HG03354 (cell line): Measurements from ENCODE around the gene SCUBE2.
"Not testable (repeated sequence)": the region's sequence is repeated elsewhere in the genome, so short reads cannot be mapped to it uniquely, and the experiment has no call there.

Experiments used
- ATAC-seq: cut with Tn5 transposase; IDR thresholded peaks from one replicate; pipeline ENCODE4 v1.9.1; 2021; ENCODE audit warnings: mild to moderate bottlenecking; ENCODE audit not compliant: unreplicated experiment, poor library complexity, severe bottlenecking

SCUBE2 gene

DNA sequence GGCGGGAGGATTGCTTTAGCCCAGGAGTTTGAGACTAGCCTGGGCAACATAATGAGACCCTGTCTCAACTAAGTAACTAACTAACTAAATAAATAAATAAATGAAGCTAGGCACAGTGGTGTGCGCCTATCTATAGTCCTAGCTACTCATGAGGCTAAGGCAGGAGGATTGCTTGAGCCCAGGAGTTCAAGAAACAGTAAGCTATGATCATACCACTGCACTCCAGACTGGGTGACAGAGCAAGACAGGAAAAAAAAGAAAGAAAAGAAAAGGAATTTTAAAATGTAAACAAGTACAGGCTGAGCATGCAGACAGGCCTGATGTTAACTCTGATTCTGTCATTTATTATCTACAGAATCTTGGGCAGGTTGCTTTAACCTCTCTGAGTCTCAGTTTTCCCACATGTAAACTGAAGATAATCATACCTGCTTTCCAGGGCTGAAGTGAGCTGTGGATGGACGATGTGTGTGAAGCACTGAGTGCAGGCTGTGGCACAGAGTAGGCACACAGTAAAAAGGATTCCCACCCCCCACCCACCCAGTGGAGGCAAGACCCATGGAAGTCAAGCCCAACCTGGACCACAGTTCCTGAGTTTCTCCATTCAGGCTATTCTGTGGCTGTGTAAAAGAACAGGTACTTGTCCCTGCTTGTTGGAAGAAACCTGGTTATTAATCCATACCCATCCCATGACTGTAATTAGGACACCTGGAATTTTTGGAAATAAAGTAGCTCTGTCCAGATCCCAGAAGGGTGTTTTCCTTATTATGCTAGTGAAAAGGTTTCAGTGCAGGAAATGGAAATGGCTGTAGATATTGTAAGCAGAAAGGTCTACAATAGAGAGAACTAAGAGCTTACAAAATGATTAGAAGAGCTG lies 18.7 kb upstream of the SCUBE2 start:
- no peak for ATAC-seq

GRCh38 chr11:9104580-9104979 lies 13.2 kb upstream of the SCUBE2 start:
- no peak for ATAC-seq

DNA sequence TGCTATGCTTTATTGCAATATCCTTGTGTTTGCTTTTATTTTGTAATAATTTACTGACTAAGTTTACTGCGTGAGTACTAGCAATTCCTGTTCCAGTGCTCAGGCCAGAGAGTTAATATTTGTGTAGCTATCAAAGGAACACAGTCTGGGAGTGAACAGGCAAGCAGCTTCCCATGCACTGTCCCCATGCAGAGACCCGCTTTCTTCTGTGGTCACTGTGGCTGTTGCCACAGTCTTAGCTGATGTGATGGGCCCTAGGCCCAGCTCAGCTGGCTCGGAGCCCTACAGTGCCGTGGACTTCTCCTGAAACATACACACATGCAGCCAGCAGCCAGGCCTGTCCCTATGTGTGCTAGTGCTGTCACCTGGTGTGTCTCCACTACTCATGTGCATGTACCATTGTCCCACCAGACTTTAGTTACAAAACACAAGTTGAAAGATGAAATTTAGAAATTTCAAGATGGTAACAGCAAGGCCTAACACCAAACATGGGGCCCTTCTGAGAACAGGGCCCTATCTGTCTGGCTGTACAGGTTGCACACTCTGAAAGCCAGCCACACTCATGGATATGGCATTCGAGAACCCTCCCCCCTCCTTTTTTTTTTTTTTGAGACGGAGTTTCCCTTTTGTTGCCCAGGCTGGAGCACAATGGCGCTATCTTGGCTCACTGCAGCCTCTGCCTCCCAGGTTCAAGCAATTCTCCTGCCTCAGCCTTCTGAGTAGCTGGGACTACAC lies 12.3 kb upstream of the SCUBE2 start:
- ATAC-seq, result no peak

- no peak for ATAC-seq
Observed at GRCh38 chr11:9099617-9100016, 8.2 kb upstream of the SCUBE2 start.

- not testable (repeated sequence) for ATAC-seq
Observed at GRCh38 chr11:9098455-9098854, 7.1 kb upstream of the SCUBE2 start.

- ATAC-seq, result not testable (repeated sequence)
Observed at GRCh38 chr11:9097186-9097943, 6.0 kb upstream of the SCUBE2 start.

DNA sequence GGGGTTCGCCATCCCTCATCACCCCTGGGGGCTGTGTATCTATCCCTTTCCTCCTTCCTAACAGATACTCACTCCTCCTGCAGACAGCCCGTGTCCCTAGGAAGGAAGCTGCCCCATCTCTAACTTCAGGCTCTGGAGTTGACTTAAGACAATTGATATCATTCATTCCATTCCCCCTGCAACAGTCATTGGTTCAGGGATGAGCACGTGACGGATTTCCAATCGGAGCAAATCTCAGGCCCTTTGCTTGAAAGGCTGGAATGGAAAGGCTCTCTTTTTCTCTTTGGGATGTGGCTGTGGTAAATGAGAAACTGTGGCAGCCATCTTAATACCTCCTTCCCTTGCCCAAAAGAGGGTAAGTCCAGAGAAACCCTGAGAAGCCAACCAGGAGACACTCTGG lies 5.0 kb upstream of the SCUBE2 start:
- no peak for ATAC-seq

DNA sequence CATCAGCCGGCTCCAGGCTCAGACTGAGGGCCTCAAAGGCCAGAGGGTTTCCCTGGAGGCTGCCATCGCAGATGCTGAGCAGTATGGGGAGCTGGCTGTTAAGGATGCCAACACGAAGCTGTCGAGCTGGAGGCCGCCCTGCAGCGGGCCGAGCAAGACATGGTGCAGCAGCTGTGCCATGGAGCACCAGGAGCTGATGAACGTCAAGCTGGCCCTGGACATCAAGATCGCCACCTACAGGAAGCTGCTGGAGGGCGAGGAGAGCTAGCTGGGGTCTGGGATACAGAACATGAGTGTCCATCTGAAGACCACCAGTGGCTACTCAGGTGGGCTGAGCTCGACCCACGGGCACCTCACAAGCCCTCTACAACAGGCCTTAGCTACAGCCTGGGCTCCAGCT lies 4.0 kb upstream of the SCUBE2 start:
- no peak for ATAC-seq

DNA sequence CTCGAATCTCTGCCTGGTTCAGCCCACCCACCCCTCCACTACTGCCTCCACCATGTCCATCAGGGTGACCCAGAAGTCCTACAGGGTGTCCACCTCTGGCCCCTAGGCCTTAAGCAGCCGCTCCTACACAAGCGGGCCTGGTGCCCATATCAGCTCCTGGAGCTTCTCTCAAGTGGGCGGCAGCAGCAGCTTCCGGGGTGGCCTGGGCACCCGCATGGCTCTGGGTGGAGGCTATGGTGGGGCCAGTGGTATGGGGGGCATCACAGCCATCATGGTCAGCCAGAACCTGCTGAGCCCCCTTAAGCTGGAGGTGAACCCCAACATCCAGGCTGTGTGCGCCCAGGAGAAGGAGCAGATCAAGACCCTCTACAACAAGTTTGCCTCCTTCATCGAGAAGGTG lies 3.0 kb upstream of the SCUBE2 start:
- ATAC-seq, result no peak

- ATAC-seq, result no peak
Observed at GRCh38 chr11:9092853-9093778, 1.7 kb upstream of the SCUBE2 start.

DNA sequence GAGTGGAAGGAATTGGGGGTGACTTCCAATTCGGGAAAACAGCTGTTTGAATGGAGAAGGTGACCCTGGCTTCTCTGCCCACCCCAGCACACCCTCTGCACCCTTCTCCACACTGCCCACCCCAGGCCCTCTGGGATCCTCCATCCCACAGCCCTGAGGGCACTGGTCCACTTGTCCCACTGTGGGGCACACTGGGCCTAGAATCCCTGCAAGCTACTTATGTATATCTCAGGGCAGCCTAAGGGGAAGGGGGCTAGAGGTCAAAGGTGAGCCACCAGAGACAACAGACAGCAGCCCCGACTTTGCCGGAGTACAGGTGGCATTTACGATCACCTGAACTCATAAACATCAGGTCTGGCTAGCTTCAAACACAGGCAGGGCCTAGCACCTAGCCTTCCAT lies 673 bp upstream of the SCUBE2 start:
- ATAC-seq, result no peak

- ATAC-seq, result no peak
Observed at GRCh38 chr11:9090488-9091043, 833 bp downstream of the SCUBE2 start.

- ATAC-seq, result no peak
Observed at GRCh38 chr11:9089636-9090035, 1.8 kb downstream of the SCUBE2 start.

DNA sequence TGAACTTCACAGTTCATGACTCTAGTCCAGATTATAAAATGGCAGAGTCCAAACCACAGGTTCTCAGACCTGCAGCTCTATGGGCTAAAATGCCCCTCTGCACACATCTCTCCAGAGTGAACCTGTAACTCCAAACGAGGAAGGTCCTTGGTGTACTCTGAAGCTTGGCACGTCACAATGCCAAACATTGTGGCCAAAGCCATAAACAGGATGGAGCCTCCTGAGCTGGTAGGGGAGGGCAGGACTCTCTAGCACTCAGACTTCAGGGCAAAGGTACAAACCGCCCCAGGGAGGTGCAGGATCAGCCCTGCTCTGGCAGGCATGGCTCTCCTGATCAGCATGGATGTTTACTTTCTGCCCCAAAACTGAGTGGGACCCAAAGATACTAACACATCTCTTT lies 2.3 kb downstream of the SCUBE2 start:
- ATAC-seq, result no peak

GRCh38 chr11:9082575-9082974 lies 8.8 kb downstream of the SCUBE2 start:
- no peak for ATAC-seq

DNA sequence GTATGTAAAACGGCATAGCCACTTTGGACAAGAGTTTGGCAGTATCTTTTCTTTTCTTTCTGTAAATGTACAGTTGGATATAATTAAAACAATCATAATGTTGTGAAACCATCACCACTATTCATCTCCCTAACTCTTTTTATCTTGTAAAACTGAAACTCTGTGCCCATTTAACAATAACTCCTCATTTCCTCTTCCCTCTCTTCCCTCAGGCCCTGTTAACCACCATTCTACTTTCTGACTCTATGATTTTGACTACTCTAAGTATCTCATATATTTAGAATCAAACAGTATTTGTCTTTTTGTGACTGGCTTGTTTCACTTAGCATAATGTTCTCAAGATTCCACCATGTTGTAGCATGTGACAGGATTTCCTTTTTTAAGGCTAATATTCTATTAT lies 10.2 kb downstream of the SCUBE2 start:
- no peak for ATAC-seq

- no peak for ATAC-seq
Observed at GRCh38 chr11:9078113-9079086, 13.0 kb downstream of the SCUBE2 start.

GRCh38 chr11:9077164-9077563 lies 14.2 kb downstream of the SCUBE2 start:
- no peak for ATAC-seq
